ENCODE data around the gene MAP10. TPM values are rescaled to one million over a fixed set of nuclear protein-coding genes. Genes with fewer than 3 reads are reported as not detected.

MAP10 gene, protein sequence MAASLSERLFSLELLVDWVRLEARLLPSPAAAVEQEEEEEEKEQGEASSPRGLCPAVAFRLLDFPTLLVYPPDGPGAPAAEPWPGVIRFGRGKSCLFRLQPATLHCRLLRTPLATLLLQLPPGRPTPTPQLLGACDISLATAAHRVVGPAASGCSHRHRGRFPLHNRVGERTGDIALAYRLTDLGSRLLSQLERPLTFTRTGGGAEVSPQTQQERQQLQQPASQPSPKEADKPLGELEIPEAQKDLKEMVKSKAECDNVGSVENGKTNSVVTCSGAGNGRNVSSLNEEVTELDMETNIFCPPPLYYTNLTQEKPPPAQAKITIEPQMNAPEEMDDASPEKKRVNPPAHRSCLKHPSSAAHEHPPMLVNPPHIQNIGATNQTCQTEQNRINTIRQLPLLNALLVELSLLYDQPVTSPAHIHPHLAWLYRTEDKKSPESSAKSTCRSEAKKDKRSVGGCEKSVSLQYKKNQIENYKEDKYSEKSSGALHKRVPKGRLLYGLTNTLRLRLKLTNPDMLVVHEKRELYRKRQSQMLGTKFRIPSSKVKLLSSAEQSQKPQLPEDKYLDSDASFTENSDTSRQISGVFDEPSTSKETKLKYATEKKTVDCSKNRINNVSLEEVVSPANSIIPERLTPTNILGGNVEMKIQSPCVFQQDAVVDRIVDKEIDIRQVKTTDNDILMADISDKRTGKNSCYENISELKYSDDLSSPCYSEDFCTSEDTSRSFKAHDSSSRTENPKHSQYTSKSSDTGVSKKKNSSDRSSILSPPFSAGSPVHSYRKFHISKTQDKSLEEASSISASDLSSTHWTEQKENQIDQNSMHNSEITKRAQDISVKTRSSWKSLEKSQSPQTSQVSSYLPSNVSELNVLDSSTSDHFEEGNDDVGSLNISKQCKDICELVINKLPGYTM
- total RNA-seq = 2.4 and 2.6 TPM in 2 replicates

DNA sequence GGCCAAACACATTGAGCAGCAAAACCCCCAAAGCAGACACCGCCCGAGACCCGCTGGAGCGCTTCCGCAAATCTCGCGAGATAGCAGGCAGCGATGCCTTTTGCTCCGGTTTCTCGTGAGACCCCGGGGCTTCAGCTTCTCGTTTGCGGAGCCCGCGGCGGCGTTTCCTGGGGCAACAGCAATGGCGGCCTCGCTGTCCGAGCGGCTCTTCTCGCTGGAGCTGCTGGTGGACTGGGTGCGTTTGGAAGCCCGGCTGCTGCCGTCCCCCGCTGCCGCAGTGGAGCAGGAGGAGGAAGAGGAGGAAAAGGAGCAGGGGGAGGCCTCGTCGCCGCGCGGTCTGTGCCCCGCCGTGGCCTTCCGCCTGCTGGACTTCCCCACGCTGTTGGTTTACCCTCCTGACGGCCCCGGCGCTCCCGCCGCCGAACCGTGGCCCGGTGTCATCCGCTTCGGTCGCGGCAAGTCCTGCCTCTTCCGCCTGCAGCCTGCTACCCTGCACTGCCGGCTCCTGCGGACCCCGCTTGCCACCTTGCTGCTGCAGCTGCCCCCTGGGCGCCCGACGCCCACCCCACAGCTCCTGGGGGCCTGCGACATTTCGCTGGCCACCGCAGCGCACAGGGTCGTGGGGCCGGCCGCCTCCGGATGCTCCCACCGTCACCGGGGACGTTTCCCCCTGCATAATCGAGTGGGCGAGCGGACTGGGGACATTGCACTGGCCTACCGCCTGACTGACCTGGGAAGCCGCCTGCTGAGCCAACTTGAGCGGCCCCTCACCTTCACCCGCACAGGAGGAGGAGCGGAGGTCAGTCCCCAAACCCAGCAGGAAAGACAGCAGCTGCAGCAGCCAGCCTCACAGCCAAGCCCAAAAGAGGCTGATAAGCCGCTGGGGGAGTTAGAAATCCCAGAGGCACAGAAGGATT, at the start of gene MAP10:
MAP10 (plus strand) TSS at position 148 of the 917 bp plus-strand sequence; CDS start at position 182, 34 bp downstream.

Small RNA genes lying within 50 kb of the gene (small RNA-seq; reads per million reads assigned to genes)
- gene RNU1-74P (ENCODE audit: low replicate concordance) = 1.7 reads per million, percentile 63 among the genes with 10 or more reads in this experiment

Other genes with a start within 250 kb of the MAP10 start
- gene SIPA1L2, start 175.3 kb upstream of the MAP10 start, total RNA-seq = 7.6 and 21.4 TPM in 2 replicates
- 8.1 and 13.3 TPM in 2 replicates for gene NTPCR, start 145.2 kb downstream of the MAP10 start, total RNA-seq